K562 (cell line): ENCODE data around the gene TANK. TPM values are rescaled to one million over a fixed set of nuclear protein-coding genes. Genes with fewer than 3 reads are reported as not detected.
A peak's percentile ranks its signal among the peaks of the same experiment; 100 is the strongest.

Source experiments
- ATAC-seq: fragments of 200-7000 bp; cut with Tn5 transposase; 3 replicates; pipeline ENCODE4 v1.9.1; 2020; ENCODE audit warnings: moderate library complexity
- BruUV-seq: library from RNA; stranded (reverse); fragments of 400-500 nt; replicated peaks from 2 replicates; lab custom pipeline; 2021; lab: Mats Ljungman, UMichigan
- CTCF ChIA-PET: fragments of 300-600 bp; formaldehyde crosslinking; extraction: SDS; loops from one replicate; lab custom pipeline; 2021; ENCODE audit warnings: low intra/inter-chr PET ratio; lab: Yijun Ruan, JAX
- POLR2A ChIA-PET: fragments of 300-600, 350-650 bp; sonication (Branson Sonifier 250); formaldehyde crosslinking; extraction: SDS; loops from one replicate; lab custom pipeline; 2021; ENCODE audit warnings: antibody characterized with exemption, inconsistent platforms; lab: Yijun Ruan, JAX
- DNase-seq, 4 experiments: peaks; one replicate each; pipeline versions ENCODE4 v3.0.0 to v3.0.0-alpha.2; 2011 to 2018; ENCODE audit warnings: low spot score in 3 of 4, mixed read lengths in 3 of 4; ENCODE audit errors: extremely low read depth in 1 of 4
- FAIRE-seq: peaks from 2 replicates; lab custom pipeline; 2011; peaks lifted over from hg19 to GRCh38; lab: Jason Lieb, UNC
- H2AFZ ChIP-seq: 2 replicates; pipeline ENCODE4 v1.6.0; 2011; ENCODE audit warnings: low read depth, low read length, control low read depth, inconsistent platforms
- H3K27ac ChIP-seq: fragments of 200-600 bp; 3 replicates; pipeline ENCODE4 v1.8.0; 2011; ENCODE audit warnings: low read depth, mild to moderate bottlenecking, control low read depth, inconsistent platforms, low read length, moderate library complexity, mixed read lengths; ENCODE audit errors: extremely low read depth
- H3K27me3 ChIP-seq, 2 experiments: fragments of 300-600 bp in 1 of 2; 2 replicates in 1 of 2; 3 replicates in 1 of 2; pipeline versions ENCODE4 v1.6.0 to v1.8.0; 2011; ENCODE audit warnings: inconsistent platforms in 2 of 2, low read length in 2 of 2, mild to moderate bottlenecking in 1 of 2, mixed read lengths in 1 of 2, moderate library complexity in 1 of 2; ENCODE audit not compliant: control insufficient read depth in 2 of 2, insufficient read depth in 2 of 2
- H3K36me3 ChIP-seq: fragments of 300-600 bp; 3 replicates; pipeline ENCODE4 v1.8.0; 2011; ENCODE audit warnings: mild to moderate bottlenecking, low read length, inconsistent platforms; ENCODE audit not compliant: control insufficient read depth, insufficient read depth
- H3K4me1 ChIP-seq, 2 experiments: fragments of 200-600 bp in 1 of 2; replicated peaks in 1 of 2; 2 replicates in 1 of 2; 3 replicates in 1 of 2; pipeline versions ENCODE4 v1.5.1 to v1.8.0; 2011; ENCODE audit warnings: inconsistent platforms in 2 of 2, low read length in 2 of 2, mild to moderate bottlenecking in 1 of 2, mixed read lengths in 1 of 2, moderate library complexity in 1 of 2; ENCODE audit not compliant: control insufficient read depth in 2 of 2, insufficient read depth in 2 of 2
- H3K4me2 ChIP-seq: 2 replicates; pipeline ENCODE4 v1.6.1; 2011; ENCODE audit warnings: low read length, control low read depth, inconsistent platforms, mixed read lengths; ENCODE audit not compliant: insufficient read depth
- H3K4me3 ChIP-seq: fragments of 200-600 bp; sonication (generic), shearing (Covaris generic); 2 replicates; pipeline ENCODE4 v1.5.1; 2016; ENCODE audit warnings: control low read depth, inconsistent platforms
- H3K79me2 ChIP-seq: fragments of 200-600 bp; 3 replicates; pipeline ENCODE4 v1.8.0; 2011; ENCODE audit warnings: low read length, inconsistent platforms; ENCODE audit not compliant: control insufficient read depth, insufficient read depth
- H3K9ac ChIP-seq, 2 experiments: 2 replicates each; pipeline versions ENCODE4 v1.6.0 to v1.6.1; 2011; ENCODE audit warnings: low read depth in 2 of 2, low read length in 2 of 2, control low read depth in 1 of 2, inconsistent platforms in 1 of 2, mild to moderate bottlenecking in 1 of 2, mixed read lengths in 1 of 2; ENCODE audit not compliant: insufficient read depth in 1 of 2
- H3K9me1 ChIP-seq: one replicate; pipeline ENCODE4 v1.6.0; 2011; ENCODE audit warnings: inconsistent platforms, mild to moderate bottlenecking, low read length, moderate library complexity; ENCODE audit not compliant: control insufficient read depth, insufficient read depth
- H3K9me3 ChIP-seq: replicated peaks from 2 replicates; pipeline ENCODE4 v1.5.1; 2011; ENCODE audit warnings: low read depth, low read length, inconsistent platforms; ENCODE audit not compliant: control insufficient read depth, insufficient read depth
- H4K20me1 ChIP-seq: replicated peaks from 2 replicates; pipeline ENCODE4 v1.6.1; 2011; ENCODE audit warnings: low read length, inconsistent platforms, mixed read lengths; ENCODE audit not compliant: control insufficient read depth, insufficient read depth
- CBX5 ChIP-seq: IDR thresholded peaks from 2 replicates; pipeline ENCODE4 v1.6.1; 2014; ENCODE audit warnings: low read depth, borderline replicate concordance
- CTCF ChIP-seq, 3 experiments: IDR thresholded peaks in 2 of 3; conservative IDR thresholded peaks in 1 of 3; 2 replicates each; pipeline ENCODE4 v1.5.1; 2011 to 2012; ENCODE audit warnings: low read length in 3 of 3, mild to moderate bottlenecking in 3 of 3, control low read depth in 2 of 3, improper control_type of control experiment in 1 of 3, inconsistent platforms in 1 of 3, low read depth in 1 of 3, mixed read lengths in 1 of 3, moderate library complexity in 1 of 3; ENCODE audit not compliant: insufficient read depth in 2 of 3
- DEAF1 ChIP-seq: fragments of 450-650 bp; formaldehyde crosslinking; IDR thresholded peaks from 2 replicates; pipeline ENCODE4 v1.4.0; 2020; ENCODE audit warnings: mild to moderate bottlenecking, moderate library complexity
- DPF2 ChIP-seq: fragments of 450-650 bp; IDR thresholded peaks from 2 replicates; pipeline ENCODE4 v1.6.1; 2016
- E4F1 ChIP-seq: fragments of 250-450 bp; sonication (Bioruptor Pico); IDR thresholded peaks from 2 replicates; pipeline ENCODE4 v1.5.0; 2021; ENCODE audit warnings: mild to moderate bottlenecking, borderline replicate concordance
- FOXK2 ChIP-seq, 2 experiments: fragments of 450-650 bp; IDR thresholded peaks in 1 of 2; conservative IDR thresholded peaks in 1 of 2; 2 replicates each; pipeline ENCODE4 v1.6.1; 2016; ENCODE audit warnings: low read depth in 2 of 2, mild to moderate bottlenecking in 1 of 2
- MIER1 ChIP-seq: fragments of 450-650 bp; IDR thresholded peaks from 2 replicates; pipeline ENCODE4 v1.6.1; 2016; ENCODE audit warnings: antibody characterized with exemption, mild to moderate bottlenecking, low read depth
- SRSF9 ChIP-seq: fragments of 200-400 bp; formaldehyde crosslinking; IDR thresholded peaks from 2 replicates; pipeline ENCODE4 v1.6.1; 2017; ENCODE audit warnings: low read depth, low read length, borderline replicate concordance
- ZNF280A ChIP-seq: fragments of 450-650 bp; IDR thresholded peaks from 2 replicates; pipeline ENCODE4 v1.6.1; 2018; ENCODE audit warnings: mild to moderate bottlenecking, low read depth; ENCODE audit not compliant: partially characterized antibody
- ZNF280B ChIP-seq: fragments of 250-450 bp; sonication (Bioruptor Pico); IDR thresholded peaks from 2 replicates; pipeline ENCODE4 v1.5.1; 2021; ENCODE audit warnings: mild to moderate bottlenecking
- WGBS: fragments of 100-300 bp; shearing (Covaris generic); methylation state at CpG from one replicate; pipeline ENCODE4 v1.1.6; 2016; ENCODE audit warnings: low coverage, mixed read lengths; ENCODE audit not compliant: insufficient coverage; ENCODE audit errors: missing lambda C conversion rate; 5-methylcytosine and 5-hydroxymethylcytosine counted together
- in situ Hi-C: fragments of 300-500 bp; cut with MboI; formaldehyde crosslinking; loops from 4 replicates; pipeline ENCODE4 v1.15.0; 2018; ENCODE audit warnings: inconsistent platforms, mixed read lengths
- intact Hi-C: fragments of 100-400 bp; cut with micrococcal nuclease; formaldehyde crosslinking; loops from 2 replicates; pipeline ENCODE4 v1.14.2; 2022
- polyA plus RNA-seq, 8 experiments: library from polyadenylated mRNA; depleted of rRNA in 4 of 8; stranded (reverse) in 5 of 8; unstranded in 3 of 8; fragments of >200 nt; fragmentation: Nextera tagmentation in 2 of 8; fragmentation: Illumina TruSeq in 1 of 8; extraction: Ambion mirVana in 2 of 8; extraction: Trizol in 1 of 8; gene quantifications; 2 replicates each; pipeline versions ENCODE4 v1.2.1 to v1.2.3, GENCODE V29; 2011 to 2014; ENCODE audit warnings: inconsistent platforms in 1 of 8, missing spikeins in 1 of 8
- total RNA-seq, 7 experiments: library from RNA; depleted of rRNA in 6 of 7; stranded (reverse); fragments of >200 nt in 6 of 7; fragmentation: Illumina TruSeq in 2 of 7; extraction: Trizol in 2 of 7; gene quantifications; 2 replicates each; pipeline versions ENCODE4 v1.2.1 to v1.2.3, GENCODE V29; 2011 to 2021; ENCODE audit warnings: low replicate concordance in 1 of 7

The TANK gene
- total and polyA plus RNA-seq, 9 of the 15 experiments (the other 6 are each of a cell fraction or from before 2014, with no cell fraction given) = 43.0 to 91.5 (median 54.4) TPM

GRCh38 chr2:161273038-161273760 is 113.0 kb downstream of the TANK start:
- ATAC-seq (peak; percentile 84), DNase-seq (peak; percentile 42 to 79 (median 45)), FAIRE-seq (peak; percentile 58)
- ChIA-PET CTCF (interaction anchor here (0.6 to 1.4 kb wide), 5 partner anchors 22 to 1021 kb away, joined by 3 to 5 read pairs (median 3); no protein-coding TSS in a partner anchor), POLR2A (interaction anchor here (0.7 to 1.0 kb wide), 2 partner anchors 9 to 116 kb away, joined by 3 read pairs; no protein-coding TSS in a partner anchor)
- Histone ChIP-seq H3K4me1 (no peaks in the 10 kb centered on the region), H3K4me2 (no peak overlapping the region), H3K9me1 (no peaks in the 10 kb centered on the region), H3K27me3 (no peaks in the 10 kb centered on the region), H3K4me3 (no peak overlapping the region), H3K9ac (no peak overlapping the region), H3K79me2 (no peaks in the 10 kb centered on the region), H3K27ac (no peak overlapping the region), H3K36me3 (no peaks in the 10 kb centered on the region), H3K9me3 (peaks cover 4% of the 10 kb centered on the region), H2AFZ (no peak overlapping the region), H4K20me1 (no peaks in the 10 kb centered on the region)
- WGBS = 15% methylated on average over 5 of the region's 5 CpGs
- in situ Hi-C loops (loop anchor here (25.0 kb wide), 2 partner anchors 864 to 1039 kb away; partner anchors contain the start of gene IFIH1), intact Hi-C loops (loop anchor here (1.0 to 10.0 kb wide), 6 partner anchors 22 to 1168 kb away; no protein-coding TSS in a partner anchor)
- no TSS peak for BruUV-seq
- TF ChIP-seq FOXK2 (conservative IDR thresholded peaks at IDR 0.05 in 1 of 2, IDR thresholded peaks at IDR 0.05 in 1 of 2; ENCODE audit: low read depth in 2 of 2) (peak; percentile 50 to 65; a peak in 3 of 4 replicates), CTCF (IDR thresholded peaks at IDR 0.05 in 2 of 3, conservative IDR thresholded peaks at IDR 0.05 in 1 of 3; ENCODE audit: insufficient read depth in 2 of 3, low read depth in 1 of 3, low read length in 3 of 3) (peak; percentile 59 to 74 (median 64); a peak in 5 of 6 replicates), E4F1 (no peak), DEAF1 (CRISPR knock-in tag) (peak; percentile 53), CBX5 (peak; percentile 69; the same call in 1 of the 2 replicates), ZNF280B (peak; percentile 48; the same call in 1 of the 2 replicates), MIER1 (peak; percentile 22; the same call in 1 of the 2 replicates), SRSF9 (no peak), DPF2 (0 out of 2 replicates have a peak, but pooled peaks have one; percentile 16), ZNF280A (peak; percentile 77)
